Measurements from ENCODE around the gene KCNC1.
A peak's percentile ranks its signal among the peaks of the same experiment; 100 is the strongest.

The KCNC1 gene

DNA sequence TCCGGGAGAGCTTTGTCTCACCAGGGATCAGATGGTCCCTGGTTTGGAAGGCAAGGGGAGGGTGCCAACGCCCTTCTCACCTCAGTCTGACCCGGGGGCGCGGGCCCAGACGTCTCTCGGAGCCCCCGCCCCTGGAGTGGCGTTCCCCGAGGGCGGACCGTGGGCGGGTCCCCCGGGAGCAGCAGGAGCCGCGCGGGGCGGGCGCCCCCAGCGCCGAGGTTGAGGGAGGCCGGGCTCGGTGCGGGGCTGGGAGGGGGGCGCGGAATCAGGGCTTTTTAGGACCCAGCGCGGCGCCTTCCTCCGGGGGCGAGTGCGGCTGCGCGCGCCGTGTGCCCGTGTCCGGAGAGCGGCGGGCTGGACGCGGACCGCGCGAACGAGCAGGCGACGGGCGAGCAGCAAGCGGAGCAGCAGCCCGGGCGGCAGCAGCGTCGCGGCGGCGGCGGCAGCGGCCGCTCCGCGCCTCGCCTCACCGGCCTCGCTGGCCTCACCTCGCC lies at the start of gene KCNC1:
Gene KCNC1, plus strand, starts transcription at position 364 of the 494 bp plus-strand sequence. CDS start 1,222 bp downstream, outside the sequence.
- DNase-seq: peak; percentile 17

DNA sequence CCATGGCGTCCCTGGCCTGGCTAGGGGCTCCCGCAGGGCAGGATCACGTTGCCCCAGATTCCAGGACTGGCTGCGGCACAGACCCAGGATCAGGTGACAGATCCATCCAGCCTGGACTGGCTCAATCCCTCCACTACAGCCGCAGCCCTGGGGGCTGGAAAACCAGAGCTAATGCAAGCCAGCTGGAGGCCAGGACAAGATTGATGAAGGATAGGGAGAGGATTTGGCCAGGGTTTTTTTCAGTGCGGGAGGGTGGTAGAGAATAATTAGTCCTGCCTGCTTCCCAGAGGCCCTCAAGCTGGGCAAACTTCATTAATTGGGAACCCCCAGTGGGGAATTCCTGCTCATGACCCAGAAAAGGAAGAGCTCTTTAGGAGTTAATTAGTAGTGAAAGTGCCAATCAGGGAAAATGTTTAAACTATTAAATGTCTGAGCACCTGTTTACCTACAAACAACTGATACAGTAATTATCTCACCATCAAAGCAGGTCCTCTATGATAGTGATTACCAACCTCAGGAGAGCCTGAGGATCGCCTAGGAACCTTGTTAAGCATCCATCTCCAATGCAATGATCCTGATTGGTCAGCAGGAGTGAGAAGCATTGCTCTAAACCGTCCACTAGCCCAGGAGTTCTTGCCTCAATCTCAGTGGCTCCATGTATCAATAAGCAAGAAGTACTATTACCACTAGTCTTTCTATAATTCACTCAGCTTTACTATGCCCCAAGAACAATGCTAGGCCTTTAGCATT lies 48.2 kb upstream of the KCNC1 start:
- DNase-seq: no peak

DNA sequence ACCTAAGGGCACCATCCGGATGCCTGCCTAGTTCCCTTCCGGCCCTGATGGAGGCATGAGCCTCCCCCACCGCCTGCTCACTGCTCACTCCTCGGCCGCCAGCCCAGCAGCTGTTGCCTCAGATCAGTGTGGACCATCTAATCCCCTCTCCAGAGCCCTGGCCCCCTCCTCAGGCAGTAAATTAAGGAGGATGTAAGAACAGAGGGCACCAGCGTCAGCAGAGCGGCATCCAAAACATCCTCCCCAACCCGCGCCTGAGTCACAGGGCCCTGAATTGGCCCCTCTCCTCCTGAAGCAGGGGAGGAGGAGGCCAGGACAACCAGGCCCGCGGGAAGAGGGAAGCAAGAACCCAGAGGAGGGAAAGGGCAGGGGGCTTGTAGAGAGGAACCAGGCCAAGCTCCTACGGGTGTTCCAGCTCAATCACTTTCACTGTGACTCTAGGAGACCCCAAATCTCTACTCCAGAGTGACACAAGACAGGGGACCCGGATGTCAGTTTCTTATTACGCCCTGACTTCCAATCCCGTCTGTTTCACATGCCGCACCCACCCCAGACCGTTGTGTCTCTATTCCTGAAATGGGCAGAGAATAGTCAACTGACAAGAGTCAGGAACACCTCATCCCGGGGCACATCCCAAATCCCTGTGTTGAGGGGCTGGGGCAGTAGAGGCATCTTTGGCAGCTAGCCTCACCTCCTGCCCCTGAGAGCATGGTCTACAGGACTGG lies 46.5 kb upstream of the KCNC1 start:
- DNase-seq: no peak

DNA sequence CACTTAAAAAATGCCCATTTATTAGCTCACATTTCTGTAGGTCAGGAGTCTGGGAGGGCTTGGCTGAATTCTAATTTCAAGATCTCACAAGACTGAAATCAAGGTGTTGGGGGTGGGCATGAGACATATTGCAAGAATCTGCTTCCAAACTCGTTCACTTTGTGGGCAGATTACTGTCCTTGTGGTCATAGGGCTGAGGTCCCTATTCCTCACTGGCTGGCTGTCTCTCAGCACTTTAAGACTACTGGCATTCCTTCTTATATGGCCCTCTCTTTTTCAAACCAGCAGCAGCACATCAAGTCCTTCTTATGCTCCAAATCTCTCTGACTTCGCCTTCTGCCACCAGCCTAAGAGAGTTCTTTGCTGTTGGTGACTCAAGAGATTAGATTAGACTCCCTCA lies 43.0 kb upstream of the KCNC1 start:
- DNase-seq: no peak

GRCh38 chr11:17691976-17692375 lies 42.6 kb upstream of the KCNC1 start:
- no peak for DNase-seq

GRCh38 chr11:17692931-17693330 lies 41.6 kb upstream of the KCNC1 start:
- no peak for DNase-seq

DNA sequence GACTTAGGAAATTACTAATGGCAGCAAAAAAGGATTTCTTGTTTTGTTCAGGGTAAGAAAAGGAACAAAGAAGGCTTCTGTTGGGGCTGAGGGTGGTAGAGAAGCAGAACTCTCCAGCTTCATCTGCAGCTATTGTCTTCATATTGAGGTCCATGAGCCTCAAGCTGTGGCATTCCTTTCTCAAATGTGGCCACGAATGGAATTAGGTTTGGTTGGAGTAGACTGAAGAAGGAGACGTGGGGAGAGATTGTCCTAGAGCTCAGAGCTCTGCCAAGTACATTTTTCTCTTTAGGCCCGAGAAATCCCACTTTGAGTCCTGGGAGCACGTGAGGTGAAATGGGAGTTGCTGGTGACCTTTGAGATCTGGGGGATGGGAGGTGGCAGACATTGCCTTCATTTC lies 41.0 kb upstream of the KCNC1 start:
- no peak for DNase-seq

DNA sequence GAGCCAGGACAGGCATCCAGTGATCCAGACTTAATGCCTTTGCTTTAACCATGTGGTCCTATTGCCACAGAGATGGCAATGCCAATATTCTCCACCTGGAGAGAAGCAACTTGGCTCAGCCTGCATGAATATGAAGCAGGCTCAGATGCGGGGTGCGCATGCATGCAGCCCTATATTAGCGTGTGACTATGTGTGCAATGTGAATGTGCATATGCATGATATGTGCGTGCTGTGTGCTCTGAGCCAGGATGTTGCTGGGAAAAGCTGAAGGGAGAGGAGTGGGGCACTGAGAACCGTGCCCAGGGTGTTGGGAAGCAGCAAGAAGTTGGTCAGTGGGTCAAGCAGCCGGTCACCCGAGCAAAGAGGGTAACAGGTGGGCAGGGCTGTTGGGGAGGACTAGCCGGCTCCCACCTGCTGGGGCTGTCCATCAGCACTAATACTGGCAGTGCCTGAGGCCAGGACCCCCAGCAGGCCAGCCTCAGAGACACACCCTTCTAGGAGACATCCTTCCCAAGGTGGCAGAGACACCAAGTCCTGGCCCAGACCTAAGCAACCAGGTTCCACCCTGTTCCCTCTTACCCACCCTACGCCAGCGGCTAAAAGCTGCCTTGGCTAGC lies 40.0 kb upstream of the KCNC1 start:
- DNase-seq: no peak

DNA sequence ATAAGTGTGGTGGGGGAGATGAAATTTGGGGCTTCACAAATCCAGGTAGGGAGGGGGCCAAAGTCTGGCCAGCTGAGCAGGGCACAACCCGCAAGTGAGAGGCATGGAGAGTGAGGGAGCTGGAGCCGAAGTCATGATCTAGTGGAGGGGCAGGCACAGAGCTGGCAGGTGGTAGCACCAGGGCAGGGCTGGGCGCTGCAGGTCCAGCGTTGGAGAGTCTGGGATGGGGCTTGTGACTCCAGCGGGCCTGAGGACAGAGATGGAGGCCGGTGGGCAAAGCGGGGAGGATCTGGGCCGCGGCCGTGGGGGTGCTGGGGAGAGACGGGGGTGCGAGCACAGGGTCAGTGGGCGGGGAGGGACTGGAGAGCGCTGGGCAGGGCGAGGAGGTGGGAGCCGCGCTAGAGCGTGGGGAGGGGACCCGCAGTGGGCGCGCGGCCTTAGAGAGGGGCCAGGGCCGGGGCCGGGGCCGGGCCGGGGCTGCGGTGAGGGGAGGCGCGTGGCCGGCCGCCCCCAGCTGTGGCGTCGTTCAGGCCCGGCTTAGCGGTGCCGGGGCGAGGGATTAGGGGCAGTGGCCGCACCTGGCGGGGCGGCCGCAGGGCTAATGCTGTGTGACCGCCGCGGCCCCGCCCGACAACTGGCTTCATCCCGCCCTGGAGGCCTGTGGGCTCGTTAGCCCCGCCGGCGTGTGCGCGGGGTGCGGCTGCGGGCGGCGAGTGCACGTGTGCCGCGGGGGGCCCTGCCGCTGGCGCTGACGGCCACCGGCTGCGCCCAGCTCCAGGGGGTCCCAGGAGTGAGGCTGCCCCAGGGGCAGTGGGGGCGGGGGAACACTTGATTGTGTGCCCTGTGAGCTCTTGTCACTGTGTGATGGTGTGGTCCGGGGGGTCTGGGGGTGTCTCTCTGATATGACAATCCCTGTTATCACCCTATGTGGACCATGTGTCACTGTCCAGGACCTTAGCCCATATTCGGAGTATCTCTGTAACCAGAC lies 38.8 kb upstream of the KCNC1 start:
- DNase-seq: no peak

- DNase-seq: no peak
Measured at GRCh38 chr11:17696741-17697140, 37.8 kb upstream of the KCNC1 start.

- no peak for DNase-seq
Measured at GRCh38 chr11:17697175-17697949, 37.2 kb upstream of the KCNC1 start.

DNA sequence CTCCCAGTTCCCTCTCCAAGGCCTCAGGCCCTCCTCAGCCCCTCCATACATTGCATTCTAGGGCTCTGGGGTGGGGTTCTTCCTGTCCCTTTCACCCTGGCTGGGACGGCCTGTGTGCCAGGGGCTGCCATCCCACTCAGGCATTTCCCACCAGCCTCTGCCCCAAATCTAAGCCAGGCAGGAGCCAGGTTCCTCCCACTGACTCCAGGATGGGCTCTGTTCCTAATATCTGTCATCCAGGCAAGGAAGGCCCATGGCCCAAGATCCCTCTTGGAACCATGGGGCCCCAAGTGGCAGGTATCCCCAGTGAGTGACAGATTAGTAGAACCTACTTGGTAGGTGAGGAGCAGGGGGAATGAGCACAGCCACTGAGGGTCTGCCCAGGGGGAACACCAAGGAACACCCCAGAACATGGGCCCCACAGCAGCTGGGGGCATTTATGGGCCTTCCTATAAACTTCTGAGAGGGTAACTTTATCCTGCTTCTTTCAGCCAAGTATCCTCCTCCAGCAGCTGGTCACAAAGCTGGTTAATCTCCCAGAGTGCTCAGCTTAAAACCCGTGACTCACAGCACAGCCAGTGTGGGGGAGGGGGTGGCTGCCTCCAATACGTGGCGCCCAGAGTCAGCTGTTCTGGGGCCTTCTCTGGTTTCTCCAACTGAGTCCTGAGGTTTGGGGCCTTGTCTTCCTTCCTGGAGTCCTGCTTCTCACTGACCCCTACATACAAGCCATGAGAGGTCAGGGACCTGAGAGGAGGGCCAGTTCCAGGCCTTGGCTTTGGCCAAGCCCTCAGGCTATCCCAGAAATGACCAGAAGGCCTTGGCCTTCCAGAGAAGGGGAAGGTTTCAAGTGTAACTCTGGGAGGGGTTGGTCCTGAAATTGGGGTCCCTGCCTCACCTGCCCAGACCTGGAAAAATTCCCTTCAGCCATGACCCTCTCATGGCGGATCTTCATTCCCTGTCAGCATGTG lies 35.1 kb upstream of the KCNC1 start:
- DNase-seq: no peak

GRCh38 chr11:17700991-17701390 lies 33.6 kb upstream of the KCNC1 start:
- no peak for DNase-seq

DNA sequence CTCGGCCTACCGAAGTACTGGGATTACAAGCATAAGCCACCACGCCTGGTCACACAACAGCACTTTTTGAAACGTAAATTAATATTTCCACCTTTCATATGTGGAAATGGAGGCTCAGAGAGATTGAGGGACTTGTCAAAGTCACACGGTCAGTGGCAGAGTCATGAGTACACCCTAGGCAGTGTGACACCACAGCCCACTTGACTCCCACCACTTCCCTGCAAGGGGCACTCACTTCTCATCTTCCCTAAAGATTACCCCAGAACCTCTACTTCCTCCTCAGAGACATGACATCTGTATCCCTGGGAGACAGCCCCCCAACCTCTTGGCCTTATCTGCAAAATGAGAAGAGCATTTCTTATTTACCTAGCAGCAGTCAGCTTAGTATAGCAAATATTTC lies 31.7 kb upstream of the KCNC1 start:
- DNase-seq: no peak

DNA sequence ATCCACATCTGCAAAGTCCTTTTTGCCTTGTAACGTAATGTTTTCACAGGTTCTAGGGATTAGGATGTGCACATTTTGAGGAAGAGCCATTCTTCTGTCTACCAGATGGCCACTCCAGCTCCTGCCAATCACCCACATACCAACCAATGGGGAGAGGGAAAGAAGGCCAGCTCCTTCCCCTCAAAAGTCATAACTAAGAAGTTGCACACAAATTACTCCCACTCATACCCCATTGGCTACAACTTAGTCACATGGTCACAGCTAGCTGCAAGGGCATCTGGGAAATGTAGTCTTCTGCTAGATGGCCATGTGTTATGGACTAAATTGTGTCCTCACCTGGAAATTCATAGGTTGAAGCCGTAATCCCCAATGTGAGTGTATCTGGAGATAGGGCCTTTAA lies 30.6 kb upstream of the KCNC1 start:
- peak; percentile 18 for DNase-seq

DNA sequence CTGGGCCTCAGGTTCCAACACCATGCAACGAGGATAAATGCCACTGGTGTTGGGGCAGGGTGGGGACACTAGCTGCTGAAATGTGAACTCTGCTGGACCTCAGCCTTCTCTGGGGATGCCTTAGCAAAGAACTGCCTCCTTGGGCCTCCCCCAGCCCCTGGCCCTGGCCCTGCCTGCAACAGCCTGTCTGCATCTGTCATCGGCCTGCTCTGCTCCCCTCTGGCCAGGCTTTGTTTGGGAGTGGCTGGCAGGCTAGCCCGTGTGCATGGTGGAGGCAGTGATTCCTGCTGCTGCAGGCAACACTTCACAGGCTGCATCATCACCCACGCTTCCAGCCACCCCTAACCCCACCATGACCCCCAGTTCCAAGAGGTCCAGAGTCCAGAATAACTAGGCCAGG lies 26.8 kb upstream of the KCNC1 start:
- no peak for DNase-seq

DNA sequence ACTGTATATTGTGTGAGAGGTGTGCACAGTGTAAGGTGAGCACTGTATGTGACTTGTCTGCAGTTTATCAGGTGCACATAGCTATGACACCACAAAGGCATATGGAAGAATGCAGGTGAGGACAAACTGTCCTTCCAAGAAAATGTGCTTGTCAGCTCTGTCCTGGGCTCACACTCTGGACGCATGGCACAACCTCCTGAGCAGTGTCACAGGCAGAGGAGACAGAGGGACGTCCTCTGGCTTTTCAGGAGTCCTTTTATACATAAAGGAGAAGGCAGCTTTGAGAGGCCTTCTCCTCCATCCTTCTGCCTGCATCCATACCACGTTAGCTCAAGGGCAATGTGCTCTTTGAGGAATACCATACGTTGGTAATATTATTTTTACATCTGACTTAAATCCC lies 22.7 kb upstream of the KCNC1 start:
- no peak for DNase-seq

GRCh38 chr11:17713851-17714250 lies 20.7 kb upstream of the KCNC1 start:
- DNase-seq: no peak

DNA sequence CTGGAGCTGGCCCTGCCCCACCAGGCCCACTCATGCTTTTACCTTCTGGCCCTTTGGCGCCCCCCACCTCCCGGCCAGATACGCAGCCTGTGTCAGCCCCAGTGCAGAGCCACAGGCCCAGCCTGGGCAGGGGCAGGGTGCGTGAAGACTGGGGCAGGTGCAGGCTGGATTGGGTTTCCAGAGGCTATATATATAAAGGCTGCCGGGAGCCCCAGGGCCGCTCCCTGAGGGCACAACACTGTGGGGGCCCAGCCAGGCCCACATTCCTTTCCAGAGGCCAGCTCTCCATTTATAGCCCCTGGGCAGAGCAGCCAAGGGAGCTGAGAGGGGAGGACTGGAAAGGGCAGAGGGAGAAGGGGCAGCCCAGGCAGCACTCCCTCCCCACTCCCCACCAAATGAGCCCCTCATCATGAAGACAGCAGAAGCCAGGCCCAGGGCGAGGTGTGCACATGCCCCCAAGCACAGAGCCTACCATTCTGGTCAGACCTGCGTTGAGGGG lies 20.2 kb upstream of the KCNC1 start:
- DNase-seq: no peak

DNA sequence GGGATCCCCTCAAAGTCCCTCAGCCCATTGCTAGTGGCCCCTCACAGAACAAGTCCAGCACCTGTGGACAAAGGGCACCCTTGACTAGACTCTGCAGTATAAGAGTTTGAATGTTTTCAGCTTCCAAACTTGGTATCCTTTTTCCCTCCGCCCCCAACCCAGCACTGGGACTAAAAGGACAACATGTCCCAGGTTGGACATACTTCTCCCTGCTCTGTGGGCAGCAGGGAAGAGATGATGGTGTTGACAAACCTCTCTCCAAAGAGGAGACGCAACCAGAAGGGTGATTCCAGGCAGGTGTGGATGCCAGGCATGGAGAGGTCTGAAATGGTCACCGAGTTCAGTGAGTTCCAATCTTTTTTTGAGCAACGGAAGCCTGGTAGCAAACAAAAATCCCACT lies 19.7 kb upstream of the KCNC1 start:
- no peak for DNase-seq

Data from NCI-H226 (cell line).